ENCODE data around the gene STEEP1. TPM values are rescaled to one million over a fixed set of nuclear protein-coding genes. Genes with fewer than 3 reads are reported as not detected.

STEEP1 gene
- total RNA-seq (2014; rRNA removed) (84.3 and 104 TPM in 2 replicates), Bru-seq, nascent RNA (percentile 64 among the genes with signal in this experiment), BruChase-seq, experiment 1, labeled RNA remaining after a 6-hour chase (percentile 77 among the genes with signal in this experiment), BruChase-seq, experiment 2, labeled RNA remaining after a 2-hour chase (percentile 68 among the genes with signal in this experiment)
- long read RNA-seq, partial matches to known transcripts: 0 of 12 reads
- long read RNA-seq, other reads (novel, unspliced or antisense): 8 of 12 reads

- BruUV-seq (replicated peaks): no TSS peak
- 0 out of 2 replicates have a peak within 1 kb of the TSS, but pooled peaks have one; percentile 59 for H2AFZ ChIP-seq (ENCODE audit: low read length)
- peak within 1 kb of the TSS; percentile 95 for H3K4me2 ChIP-seq (ENCODE audit: low read length)
- peak within 1 kb of the TSS; percentile 87 for H3K9ac ChIP-seq (ENCODE audit: low read length)
- TF ChIP-seq CTCF (conservative IDR thresholded peaks at IDR 0.05; ENCODE audit: low read depth, low read length): no peak
- TF ChIP-seq EZH2 (IDR thresholded peaks at IDR 0.05; ENCODE audit: low read length, unreplicated experiment): no peak
- TF ChIP-seq EZH2phosphoT487 (IDR thresholded peaks at IDR 0.05; ENCODE audit: borderline replicate concordance, low read length): no peak
- H3K9me3 ChIP-seq (ENCODE audit: low read length): no peaks in the 10 kb centered on the region
- DNase-seq (peak; percentile 93), ATAC-seq (peak; percentile 87)
- H3K4me3 ChIP-seq (ENCODE audit: low read length): peak within 1 kb of the TSS; percentile 86
- peaks cover 30% of the 10 kb centered on the region for H3K79me2 ChIP-seq (ENCODE audit: low read length)
- no peaks in the 10 kb centered on the region for H3K4me1 ChIP-seq (ENCODE audit: insufficient read depth, low read length)
- no peaks in the 10 kb centered on the region for H3F3A ChIP-seq (ENCODE audit: low read length, unreplicated experiment)
- ChIA-PET POLR2A (ENCODE audit: unreplicated experiment) (interaction anchor here (0.7 kb wide), 1 partner anchor 9 kb away, joined by 3 read pairs; no protein-coding TSS in a partner anchor), CTCF (no interaction called here)
- H3K27ac ChIP-seq (ENCODE audit: low read length): no peak within 1 kb of the TSS
- H3K9me2 ChIP-seq (replicated peaks; ENCODE audit: low read length): no peaks in the 10 kb centered on the region
- H3K27me3 ChIP-seq (ENCODE audit: low read length): no peaks in the 10 kb centered on the region
- intact Hi-C loops (cut with micrococcal nuclease): loop anchor here (1.0 kb wide), 1 partner anchor 9 kb away; the partner anchor contains the start of gene UBE2A
- no peaks in the 10 kb centered on the region for H4K20me1 ChIP-seq (ENCODE audit: low read length)
- H3K36me3 ChIP-seq (ENCODE audit: low read depth, low read length): no peaks in the 10 kb centered on the region
Observed at GRCh38 chrX:119565107-119565663, at the start of gene STEEP1. Gene STEEP1, minus strand, starts transcription at chrX:119565409. Its CDS starts 54 bp downstream, at chrX:119565355.

- no peaks in the 10 kb centered on the region for H3K9me3 ChIP-seq (ENCODE audit: low read length)
- H3K36me3 ChIP-seq (ENCODE audit: low read depth, low read length): no peaks in the 10 kb centered on the region
- H3K4me2 ChIP-seq (ENCODE audit: low read length): no peak overlapping the region
- no peak overlapping the region for H3K27ac ChIP-seq (ENCODE audit: low read length)
- no peaks in the 10 kb centered on the region for H3K79me2 ChIP-seq (ENCODE audit: low read length)
- ChIA-PET POLR2A (ENCODE audit: unreplicated experiment) (no interaction called here), CTCF (no interaction called here)
- no peak overlapping the region for H3K4me3 ChIP-seq (ENCODE audit: low read length)
- no peak overlapping the region for H3K9ac ChIP-seq (ENCODE audit: low read length)
- intact Hi-C loops (cut with micrococcal nuclease): loop anchor here (5.0 kb wide), 1 partner anchor 78 kb away; the partner anchor contains the start of gene SEPTIN6
- ATAC-seq (no peak), DNase-seq (no peak)
- no peaks in the 10 kb centered on the region for H3K9me2 ChIP-seq (replicated peaks; ENCODE audit: low read length)
- no TSS peak for BruUV-seq (replicated peaks)
- TF ChIP-seq CTCF (conservative IDR thresholded peaks at IDR 0.05; ENCODE audit: low read depth, low read length): no peak
- no peak for TF ChIP-seq EZH2 (IDR thresholded peaks at IDR 0.05; ENCODE audit: low read length, unreplicated experiment)
- no peak for TF ChIP-seq EZH2phosphoT487 (IDR thresholded peaks at IDR 0.05; ENCODE audit: borderline replicate concordance, low read length)
- H3F3A ChIP-seq (ENCODE audit: low read length, unreplicated experiment): no peaks in the 10 kb centered on the region
- no peaks in the 10 kb centered on the region for H3K4me1 ChIP-seq (ENCODE audit: insufficient read depth, low read length)
- H2AFZ ChIP-seq (ENCODE audit: low read length): no peak overlapping the region
- H3K27me3 ChIP-seq (ENCODE audit: low read length): no peaks in the 10 kb centered on the region
- no peaks in the 10 kb centered on the region for H4K20me1 ChIP-seq (ENCODE audit: low read length)
Observed at GRCh38 chrX:119614776-119615175, 49.6 kb upstream of the STEEP1 start.

DNA sequence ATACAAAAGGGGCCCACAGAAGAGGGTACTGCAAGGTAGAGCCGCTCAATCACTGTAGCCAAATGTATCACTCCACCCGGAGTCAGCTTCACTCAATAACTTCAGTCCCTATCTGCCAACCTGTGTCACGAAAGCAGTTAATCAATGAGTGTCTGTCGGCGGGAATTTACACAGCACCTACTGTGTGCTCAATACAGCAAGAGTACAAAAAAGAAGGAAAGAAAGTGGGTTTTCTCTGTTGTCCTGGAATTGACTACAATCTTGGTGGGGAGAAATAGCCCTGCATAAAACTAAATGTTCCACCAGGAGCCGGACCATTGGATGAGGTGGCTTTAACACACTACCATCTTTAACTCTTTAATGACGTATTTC, 41.8 kb upstream of the STEEP1 start:
- peak overlapping the region; percentile 88 for H3K4me2 ChIP-seq (ENCODE audit: low read length)
- DNase-seq (no peak), ATAC-seq (no peak)
- H3K4me1 ChIP-seq (ENCODE audit: insufficient read depth, low read length): peaks cover 20% of the 10 kb centered on the region
- peak overlapping the region; percentile 89 for H2AFZ ChIP-seq (ENCODE audit: low read length)
- no TSS peak for BruUV-seq (replicated peaks)
- H3K79me2 ChIP-seq (ENCODE audit: low read length): peaks cover 44% of the 10 kb centered on the region
- no peak for TF ChIP-seq EZH2 (IDR thresholded peaks at IDR 0.05; ENCODE audit: low read length, unreplicated experiment)
- no peak for TF ChIP-seq EZH2phosphoT487 (IDR thresholded peaks at IDR 0.05; ENCODE audit: borderline replicate concordance, low read length)
- no peak for TF ChIP-seq CTCF (conservative IDR thresholded peaks at IDR 0.05; ENCODE audit: low read depth, low read length)
- H4K20me1 ChIP-seq (ENCODE audit: low read length): peaks cover 32% of the 10 kb centered on the region
- no peaks in the 10 kb centered on the region for H3K9me2 ChIP-seq (replicated peaks; ENCODE audit: low read length)
- H3K36me3 ChIP-seq (ENCODE audit: low read depth, low read length): no peaks in the 10 kb centered on the region; the same call in 1 of the 2 replicates
- POLR2A ChIA-PET (ENCODE audit: unreplicated experiment): no interaction called here
- peak overlapping the region; percentile 100 for H3K9ac ChIP-seq (ENCODE audit: low read length)
- H3F3A ChIP-seq (ENCODE audit: low read length, unreplicated experiment): no peaks in the 10 kb centered on the region
- peak overlapping the region; percentile 93 for H3K4me3 ChIP-seq (ENCODE audit: low read length)
- H3K27me3 ChIP-seq (ENCODE audit: low read length): no peaks in the 10 kb centered on the region
- no peaks in the 10 kb centered on the region for H3K9me3 ChIP-seq (ENCODE audit: low read length)
- intact Hi-C loops (cut with micrococcal nuclease): loop anchor here (2.0 kb wide), 1 partner anchor 90 kb away; no protein-coding TSS in a partner anchor
- CTCF ChIA-PET: no interaction called here
- peak overlapping the region; percentile 60; the same call in 1 of the 2 replicates for H3K27ac ChIP-seq (ENCODE audit: low read length)

All from PC-3 (cell line).